GM23338 (cell line): Measurements from ENCODE around the gene SZRD1. TPM values are rescaled to one million over a fixed set of nuclear protein-coding genes. Genes with fewer than 3 reads are reported as not detected.
"Not testable (repeated sequence)": the region's sequence is repeated elsewhere in the genome, so short reads cannot be mapped to it uniquely, and the experiment has no call there.

Experiments
- ATAC-seq: fragments of 200-7000 bp; cut with Tn5 transposase; 3 replicates; pipeline ENCODE4 v1.9.1; 2020
- DNase-seq: peaks from one replicate; pipeline ENCODE4 v3.0.0-alpha.2; 2015; ENCODE audit warnings: low spot score
- H2AFZ ChIP-seq: fragments of 200-600 bp; sonication (generic); 2 replicates; pipeline ENCODE4 v1.8.0; 2016; ENCODE audit warnings: antibody characterized with exemption, mild to moderate bottlenecking, moderate library complexity
- H3F3A ChIP-seq: fragments of 200-600 bp; sonication (generic); replicated peaks from 2 replicates; pipeline ENCODE4 v1.8.0; 2017; ENCODE audit warnings: antibody characterized with exemption, mixed run types, low read depth
- H3K27ac ChIP-seq: fragments of 200-600 bp; sonication (generic); 2 replicates; pipeline ENCODE4 v1.6.1; 2016; ENCODE audit warnings: low read depth
- H3K27me3 ChIP-seq: fragments of 200-600 bp; sonication (generic); 2 replicates; pipeline ENCODE4 v1.8.0; 2016; ENCODE audit warnings: mild to moderate bottlenecking, mixed run types, moderate library complexity; ENCODE audit not compliant: insufficient read depth
- H3K36me3 ChIP-seq: fragments of 200-600 bp; sonication (generic); 2 replicates; pipeline ENCODE4 v1.8.0; 2016; ENCODE audit warnings: mild to moderate bottlenecking; ENCODE audit not compliant: insufficient read depth
- H3K4me1 ChIP-seq: fragments of 200-600 bp; sonication (generic); 2 replicates; pipeline ENCODE4 v1.8.0; 2016; ENCODE audit warnings: mild to moderate bottlenecking, moderate library complexity; ENCODE audit not compliant: insufficient read depth
- H3K4me2 ChIP-seq: fragments of 200-600 bp; sonication (generic); 2 replicates; pipeline ENCODE4 v1.7.1; 2017; ENCODE audit warnings: mixed run types
- H3K4me3 ChIP-seq: fragments of 200-600 bp; sonication (generic); 2 replicates; pipeline ENCODE4 v1.6.1; 2016; ENCODE audit warnings: mixed run types
- H3K79me2 ChIP-seq: fragments of 200-600 bp; sonication (generic); replicated peaks from 2 replicates; pipeline ENCODE4 v1.8.0; 2017; ENCODE audit warnings: mild to moderate bottlenecking; ENCODE audit not compliant: insufficient read depth
- H3K9me2 ChIP-seq: fragments of 200-600 bp; sonication (generic); 2 replicates; pipeline ENCODE4 v1.8.0; 2017; ENCODE audit not compliant: insufficient read depth
- H4K20me1 ChIP-seq: fragments of 200-600 bp; sonication (generic); replicated peaks from 2 replicates; pipeline ENCODE4 v1.8.0; 2017; ENCODE audit warnings: mild to moderate bottlenecking; ENCODE audit not compliant: insufficient read depth
- H3K27ac Mint-ChIP-seq: 2 replicates; pipeline ENCODE4 v1.8.0; 2020; ENCODE audit warnings: inconsistent platforms, mild to moderate bottlenecking, moderate library complexity, mixed read lengths
- H3K27me3 Mint-ChIP-seq: 3 replicates; pipeline ENCODE4 v1.8.0; 2022; ENCODE audit warnings: low read depth, mild to moderate bottlenecking, moderate library complexity, mixed read lengths, inconsistent platforms; ENCODE audit not compliant: insufficient read depth, poor library complexity
- H3K36me3 Mint-ChIP-seq: 3 replicates; pipeline ENCODE4 v1.8.0; 2021; ENCODE audit warnings: low read depth, mild to moderate bottlenecking, inconsistent platforms, moderate library complexity, mixed read lengths
- H3K4me1 Mint-ChIP-seq: 3 replicates; pipeline ENCODE4 v1.8.0; 2020; ENCODE audit warnings: mild to moderate bottlenecking, inconsistent platforms, mixed read lengths
- H3K4me3 Mint-ChIP-seq: 3 replicates; pipeline ENCODE4 v1.8.0; 2021; ENCODE audit warnings: moderate library complexity, mild to moderate bottlenecking, inconsistent platforms, mixed read lengths
- H3K9me3 Mint-ChIP-seq: 3 replicates; pipeline ENCODE4 v1.8.0; 2020; ENCODE audit warnings: moderate library complexity, mild to moderate bottlenecking, inconsistent platforms, mixed read lengths
- CREB1 ChIP-seq: fragments of 250-450 bp; sonication (Bioruptor Pico); IDR thresholded peaks from 2 replicates; pipeline ENCODE4 v1.5.0; 2020; ENCODE audit warnings: low read depth, mild to moderate bottlenecking, moderate library complexity
- EZH2 ChIP-seq: fragments of 200-600 bp; sonication (generic); IDR thresholded peaks from one replicate; pipeline ENCODE4 v1.8.0; 2017; ENCODE audit warnings: antibody characterized with exemption, mild to moderate bottlenecking, low read depth; ENCODE audit not compliant: unreplicated experiment
- EZH2phosphoT487 ChIP-seq: fragments of 200-600 bp; sonication (generic); IDR thresholded peaks from one replicate; pipeline ENCODE4 v1.8.1; 2018; ENCODE audit warnings: antibody characterized with exemption; ENCODE audit not compliant: unreplicated experiment
- JUNB ChIP-seq: IDR thresholded peaks from one replicate; pipeline ENCODE4 v1.6.1; 2016; ENCODE audit warnings: antibody characterized with exemption; ENCODE audit not compliant: unreplicated experiment
- NANOG ChIP-seq: IDR thresholded peaks from 2 replicates; pipeline ENCODE4 v1.6.1; 2016; ENCODE audit warnings: antibody characterized with exemption, borderline replicate concordance
- POLR2AphosphoS5 ChIP-seq: IDR thresholded peaks from 2 replicates; pipeline ENCODE4 v1.6.1; 2016; ENCODE audit warnings: antibody characterized with exemption, low read depth
- STAT1 ChIP-seq: IDR thresholded peaks from one replicate; pipeline ENCODE4 v1.6.1; 2016; ENCODE audit warnings: antibody characterized with exemption; ENCODE audit not compliant: unreplicated experiment
- ZNF331 ChIP-seq: fragments of 250-450 bp; sonication (Bioruptor Pico); IDR thresholded peaks from 2 replicates; pipeline ENCODE4 v1.5.0; 2020; ENCODE audit warnings: low read depth, mild to moderate bottlenecking, moderate library complexity
- ZNF462 ChIP-seq: fragments of 250-450 bp; sonication (Bioruptor Pico); IDR thresholded peaks from 2 replicates; pipeline ENCODE4 v1.5.0; 2020; ENCODE audit warnings: mild to moderate bottlenecking, moderate library complexity
- polyA plus RNA-seq: library from polyadenylated mRNA; unstranded; fragments of >200 nt; fragmentation: Nextera tagmentation; extraction: Ambion mirVana; gene quantifications from 2 replicates; pipeline ENCODE4 v1.2.1, GENCODE V29; 2016
- total RNA-seq: library from RNA; depleted of rRNA; stranded (reverse); fragments of >200 nt; shearing (Covaris generic); gene quantifications from 2 replicates; pipeline ENCODE4 v1.2.3, GENCODE V29; 2014
- TF ChIP-seq, protein P1 (sequence below): IDR thresholded peaks from 2 replicates; pipeline ENCODE4 v1.6.1; 2016; ENCODE audit warnings: antibody characterized with exemption

SZRD1 gene
- total and polyA plus RNA-seq, 2 experiments from 2014 or later, result 32.5 to 70.9 TPM

- H3K9me2 ChIP-seq, result no peaks in the 10 kb centered on the region
- no peaks in the 10 kb centered on the region for H3K27me3 ChIP-seq
- DNase-seq (no peak), ATAC-seq (no peak)
- peaks cover 12% of the 10 kb centered on the region; the same call in 1 of the 2 replicates for H3K4me1 ChIP-seq
- TF ChIP-seq POLR2AphosphoS5, result no peak
- no peak for TF ChIP-seq STAT1
- no peaks in the 10 kb centered on the region for H3K36me3 ChIP-seq
- no peak overlapping the region for H3K4me3 Mint-ChIP-seq
- H3K27ac Mint-ChIP-seq, result no peak overlapping the region
- no peak overlapping the region for H2AFZ ChIP-seq
- peaks cover 16% of the 10 kb centered on the region for H4K20me1 ChIP-seq
- H3F3A ChIP-seq, result peaks cover 3% of the 10 kb centered on the region; the same call in 1 of the 2 replicates
- peaks cover 23% of the 10 kb centered on the region for H3K79me2 ChIP-seq
- H3K27ac ChIP-seq, result no peak overlapping the region
- H3K4me1 Mint-ChIP-seq, result peaks cover 13% of the 10 kb centered on the region; the same call in 2 of the 3 replicates
- no peaks in the 10 kb centered on the region for H3K27me3 Mint-ChIP-seq
- no peak overlapping the region for H3K4me2 ChIP-seq
- no peak overlapping the region for H3K4me3 ChIP-seq
- H3K36me3 Mint-ChIP-seq, result no peaks in the 10 kb centered on the region
- no peaks in the 10 kb centered on the region for H3K9me3 Mint-ChIP-seq
Observed at GRCh38 chr1:16354619-16355018, 12.4 kb upstream of the SZRD1 start.

- ATAC-seq (no peak), DNase-seq (no peak)
- TF ChIP-seq NANOG (no peak), JUNB (no peak), EZH2phosphoT487 (no peak), ZNF331 (no peak), ZNF462 (no peak), CREB1 (no peak), POLR2AphosphoS5 (no peak), EZH2 (no peak)
- TF ChIP-seq, protein P1, sequence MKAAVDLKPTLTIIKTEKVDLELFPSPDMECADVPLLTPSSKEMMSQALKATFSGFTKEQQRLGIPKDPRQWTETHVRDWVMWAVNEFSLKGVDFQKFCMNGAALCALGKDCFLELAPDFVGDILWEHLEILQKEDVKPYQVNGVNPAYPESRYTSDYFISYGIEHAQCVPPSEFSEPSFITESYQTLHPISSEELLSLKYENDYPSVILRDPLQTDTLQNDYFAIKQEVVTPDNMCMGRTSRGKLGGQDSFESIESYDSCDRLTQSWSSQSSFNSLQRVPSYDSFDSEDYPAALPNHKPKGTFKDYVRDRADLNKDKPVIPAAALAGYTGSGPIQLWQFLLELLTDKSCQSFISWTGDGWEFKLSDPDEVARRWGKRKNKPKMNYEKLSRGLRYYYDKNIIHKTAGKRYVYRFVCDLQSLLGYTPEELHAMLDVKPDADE, result no peak
- Histone ChIP-seq H3K79me2 (peaks cover under 1% of the 10 kb centered on the region; the same call in 1 of the 2 replicates), H4K20me1 (no peaks in the 10 kb centered on the region), H3K27ac (no peak overlapping the region), H3F3A (0 out of 2 replicates have a peak, but pooled peaks cover 3% of the 10 kb centered on the region), H3K4me1 (0 out of 2 replicates have a peak, but pooled peaks cover 6% of the 10 kb centered on the region), H2AFZ (no peak overlapping the region), H3K9me2 (no peaks in the 10 kb centered on the region), H3K36me3 (no peaks in the 10 kb centered on the region), H3K4me2 (no peak overlapping the region), H3K27me3 (no peaks in the 10 kb centered on the region), H3K4me3 (no peak overlapping the region)
- Mint-ChIP-seq H3K27ac (no peak overlapping the region), H3K9me3 (no peaks in the 10 kb centered on the region), H3K4me1 (peaks cover 5% of the 10 kb centered on the region; the same call in 1 of the 3 replicates), H3K4me3 (no peak overlapping the region), H3K36me3 (no peaks in the 10 kb centered on the region), H3K27me3 (no peaks in the 10 kb centered on the region)
Observed at GRCh38 chr1:16356867-16357266, 10.2 kb upstream of the SZRD1 start.

GRCh38 chr1:16365146-16365498, 1.9 kb upstream of the SZRD1 start:
- H3K4me3 Mint-ChIP-seq, result not testable (repeated sequence)
- peaks cover 21% of the 10 kb centered on the region for H4K20me1 ChIP-seq

More at GRCh38 chr1:16365146-16365498, 1.9 kb upstream of the SZRD1 start:
- H3K27ac Mint-ChIP-seq, H3K9me3 Mint-ChIP-seq, H3K27ac ChIP-seq, H3F3A ChIP-seq, H3K36me3 ChIP-seq, DNase-seq, H3K27me3 Mint-ChIP-seq, H3K36me3 Mint-ChIP-seq, H3K9me2 ChIP-seq, H3K4me2 ChIP-seq, ATAC-seq, H2AFZ ChIP-seq, H3K4me3 ChIP-seq, H3K27me3 ChIP-seq: not testable (repeated sequence)
- peaks cover 15% of the 10 kb centered on the region for H3K4me1 Mint-ChIP-seq
- Histone ChIP-seq H3K79me2 (peaks cover 28% of the 10 kb centered on the region), H3K4me1 (peaks cover 13% of the 10 kb centered on the region)
